CD8-positive, alpha-beta memory T cell (primary cell): ENCODE measurements around the gene TSPAN18. TPM values are rescaled to one million over a fixed set of nuclear protein-coding genes. Genes with fewer than 3 reads are reported as not detected.

Experiments
- CTCF ChIA-PET: fragments of 350-600 bp; sonication (Branson Sonifier 250); formaldehyde crosslinking; loops from one replicate; lab custom pipeline; 2021; ENCODE audit warnings: antibody characterized with exemption; lab: Charles Lee
- POLR2A ChIA-PET: fragments of 350-600 bp; sonication (Branson Sonifier 250); formaldehyde crosslinking; loops from one replicate; lab custom pipeline; 2021; ENCODE audit warnings: antibody characterized with exemption; lab: Charles Lee
- DNase-seq, 5 donors: peaks; one replicate each; pipeline versions ENCODE4 v3.0.0 to v3.0.0-alpha.2; 2020 to 2022; ENCODE audit warnings: mixed read lengths in 1 of 5
- H3K27ac ChIP-seq: one replicate; pipeline ENCODE4 v1.7.0; 2013; ENCODE audit warnings: low read depth, mild to moderate bottlenecking, low read length, moderate library complexity
- H3K27me3 ChIP-seq: 2 replicates; pipeline ENCODE4 v1.7.0; 2013; ENCODE audit warnings: low read length, mild to moderate bottlenecking; ENCODE audit not compliant: insufficient read depth, poor library complexity, severe bottlenecking
- H3K36me3 ChIP-seq: 2 replicates; pipeline ENCODE4 v1.7.0; 2013; ENCODE audit warnings: mild to moderate bottlenecking, low read length, moderate library complexity; ENCODE audit not compliant: insufficient read depth
- H3K4me1 ChIP-seq: 2 replicates; pipeline ENCODE4 v1.7.0; 2013; ENCODE audit warnings: mild to moderate bottlenecking, low read length, moderate library complexity; ENCODE audit not compliant: insufficient read depth
- H3K4me3 ChIP-seq: 2 replicates; pipeline ENCODE4 v1.7.0; 2013; ENCODE audit warnings: mild to moderate bottlenecking, low read length
- H3K9me3 ChIP-seq: 2 replicates; pipeline ENCODE4 v1.7.0; 2013; ENCODE audit warnings: mild to moderate bottlenecking, low read length
- H3K27ac Mint-ChIP-seq, 8 donors: one replicate each; pipeline ENCODE4 v1.8.0; 2020 to 2021; ENCODE audit warnings: mixed read lengths in 8 of 8, mild to moderate bottlenecking in 6 of 8, inconsistent platforms in 3 of 8, moderate library complexity in 3 of 8
- H3K27me3 Mint-ChIP-seq, 2 donors: one replicate each; pipeline ENCODE4 v1.8.0; 2020 to 2021; ENCODE audit warnings: mixed read lengths in 2 of 2, mild to moderate bottlenecking in 1 of 2, moderate library complexity in 1 of 2
- H3K36me3 Mint-ChIP-seq, 3 donors: one replicate each; pipeline ENCODE4 v1.8.0; 2020 to 2021; ENCODE audit warnings: mixed read lengths in 3 of 3, inconsistent platforms in 1 of 3, mild to moderate bottlenecking in 1 of 3
- H3K4me1 Mint-ChIP-seq, 3 donors: one replicate each; pipeline ENCODE4 v1.8.0; 2020 to 2021; ENCODE audit warnings: mixed read lengths in 3 of 3, inconsistent platforms in 1 of 3, mild to moderate bottlenecking in 1 of 3
- H3K4me3 Mint-ChIP-seq, 7 donors: one replicate each; pipeline ENCODE4 v1.8.0; 2020 to 2021; ENCODE audit warnings: mixed read lengths in 7 of 7, mild to moderate bottlenecking in 6 of 7, moderate library complexity in 4 of 7, inconsistent platforms in 2 of 7
- H3K9me3 Mint-ChIP-seq, 5 donors: one replicate each; pipeline ENCODE4 v1.8.0; 2020 to 2022; ENCODE audit warnings: mixed read lengths in 5 of 5, mild to moderate bottlenecking in 3 of 5, moderate library complexity in 2 of 5, inconsistent platforms in 1 of 5
- polyA plus RNA-seq: library from polyadenylated mRNA; unstranded; fragments of 300-500 nt; fragmentation: Illumina TruSeq; gene quantifications from one replicate; pipeline ENCODE4 v1.2.3, GENCODE V29; 2021
- total RNA-seq, 2 experiments: library from RNA; stranded (reverse); gene quantifications; one replicate each; pipeline ENCODE4 v1.2.3, GENCODE V29; 2021

Gene TSPAN18
- total and polyA plus RNA-seq, 3 experiments from 2014 or later, result 0.60 to 15.1 (median 1.2) TPM

DNA sequence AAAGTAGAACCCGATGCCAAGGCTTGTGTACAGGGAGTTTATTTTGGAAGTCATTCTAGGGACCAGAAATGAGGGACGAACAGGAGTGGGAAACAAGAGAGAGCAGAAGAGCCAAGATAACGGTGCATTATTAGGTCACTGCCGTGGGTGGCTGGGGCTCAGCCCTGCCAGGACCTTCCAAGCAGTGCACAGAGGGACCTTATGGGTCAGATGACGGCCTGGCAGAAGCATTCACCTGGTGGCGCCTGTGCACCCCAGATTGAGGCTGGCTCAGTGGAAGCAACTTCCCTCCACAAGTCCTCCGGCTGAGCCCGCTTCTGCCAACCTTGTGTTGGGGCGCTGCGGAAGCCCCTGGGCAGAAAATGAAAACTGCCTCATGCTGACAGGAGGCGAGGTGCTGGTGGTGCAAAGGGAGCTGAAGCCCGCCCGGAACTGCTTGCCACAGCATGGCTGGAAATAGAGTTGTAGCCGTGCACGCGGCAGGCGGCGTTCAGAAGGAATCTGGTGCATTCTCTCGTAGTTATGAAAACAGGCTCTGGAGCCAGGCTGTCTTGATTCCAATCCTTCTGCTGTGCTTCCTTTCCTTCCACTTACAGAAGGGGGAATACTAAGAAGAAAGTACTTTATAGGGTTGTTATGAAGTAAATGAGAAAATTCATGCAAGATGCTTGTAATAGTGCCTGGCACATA is 246.1 kb downstream of the TSPAN18 start:
- Mint-ChIP-seq H3K27me3 (no peaks in the 10 kb centered on the region), H3K27ac (peak overlapping the region in 2 of 8 donors; percentile 39 to 41), H3K36me3 (no peaks in the 10 kb centered on the region), H3K4me3 (no peak overlapping the region), H3K9me3 (no peaks in the 10 kb centered on the region), H3K4me1 (peaks cover 7 to 21% (median 18%) of the 10 kb centered on the region in 3 donors)
- H3K27ac ChIP-seq, result no peak overlapping the region
- no peaks in the 10 kb centered on the region for H3K27me3 ChIP-seq
- H3K4me3 ChIP-seq, result no peak overlapping the region
- DNase-seq, result no peak
- CTCF ChIA-PET, result interaction anchor here (1.0 kb wide), 1 partner anchor 130 kb away, joined by 3 read pairs; no protein-coding TSS in a partner anchor
- no peaks in the 10 kb centered on the region for H3K9me3 ChIP-seq
- peaks cover 11% of the 10 kb centered on the region for H3K4me1 ChIP-seq
- H3K36me3 ChIP-seq, result no peaks in the 10 kb centered on the region
- POLR2A ChIA-PET, result no interaction called here

DNA sequence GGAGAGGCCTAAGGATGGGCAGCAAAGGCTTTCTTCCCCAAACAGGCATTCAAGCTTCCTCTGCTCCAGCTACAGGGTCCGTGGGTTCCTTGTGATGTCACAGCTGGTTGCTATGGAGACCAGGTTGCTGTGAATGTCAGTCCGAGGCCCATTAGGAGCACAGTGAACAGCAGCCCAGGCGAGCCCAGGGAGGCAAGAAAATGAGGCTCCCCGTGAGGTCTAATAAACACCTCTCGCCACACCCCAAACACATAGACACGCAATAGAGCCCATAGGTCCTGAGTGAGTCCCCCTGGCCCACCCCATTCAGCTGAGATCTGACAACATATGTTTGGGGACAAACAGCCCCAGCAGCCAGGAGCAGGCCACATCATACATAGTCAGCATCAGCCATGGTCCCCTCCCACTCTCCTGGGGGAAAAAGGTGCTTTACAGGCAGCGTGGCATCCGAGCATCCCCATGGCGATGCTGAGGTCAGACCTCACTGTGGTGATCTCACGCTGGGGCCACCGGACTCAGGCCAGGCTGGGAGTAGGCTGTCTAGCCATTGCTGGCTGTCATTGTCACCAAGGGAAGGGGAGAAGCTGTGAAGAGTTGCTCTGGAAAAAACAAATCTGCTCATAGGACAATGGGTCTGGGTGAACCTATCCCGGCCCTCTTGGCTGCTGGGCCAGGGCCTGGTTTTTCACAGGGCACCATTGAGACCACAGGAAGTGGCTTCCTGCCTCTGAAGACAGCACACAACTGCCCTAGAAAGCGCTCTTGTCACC is 247.1 kb downstream of the TSPAN18 start:
- DNase-seq, result no peak
- Histone ChIP-seq H3K4me3 (no peak overlapping the region), H3K27ac (no peak overlapping the region), H3K27me3 (no peaks in the 10 kb centered on the region), H3K4me1 (peaks cover 20% of the 10 kb centered on the region), H3K36me3 (no peaks in the 10 kb centered on the region), H3K9me3 (no peaks in the 10 kb centered on the region)
- Mint-ChIP-seq H3K36me3 (no peaks in the 10 kb centered on the region), H3K4me3 (no peak overlapping the region), H3K27me3 (no peaks in the 10 kb centered on the region), H3K4me1 (peaks cover 7 to 21% (median 18%) of the 10 kb centered on the region in 3 donors), H3K9me3 (no peaks in the 10 kb centered on the region), H3K27ac (peak overlapping the region in 4 of 8 donors; percentile 17 to 69 (median 57))
- ChIA-PET CTCF (interaction anchor here (1.0 kb wide), 1 partner anchor 129 kb away, joined by 3 read pairs; no protein-coding TSS in a partner anchor), POLR2A (no interaction called here)

DNA sequence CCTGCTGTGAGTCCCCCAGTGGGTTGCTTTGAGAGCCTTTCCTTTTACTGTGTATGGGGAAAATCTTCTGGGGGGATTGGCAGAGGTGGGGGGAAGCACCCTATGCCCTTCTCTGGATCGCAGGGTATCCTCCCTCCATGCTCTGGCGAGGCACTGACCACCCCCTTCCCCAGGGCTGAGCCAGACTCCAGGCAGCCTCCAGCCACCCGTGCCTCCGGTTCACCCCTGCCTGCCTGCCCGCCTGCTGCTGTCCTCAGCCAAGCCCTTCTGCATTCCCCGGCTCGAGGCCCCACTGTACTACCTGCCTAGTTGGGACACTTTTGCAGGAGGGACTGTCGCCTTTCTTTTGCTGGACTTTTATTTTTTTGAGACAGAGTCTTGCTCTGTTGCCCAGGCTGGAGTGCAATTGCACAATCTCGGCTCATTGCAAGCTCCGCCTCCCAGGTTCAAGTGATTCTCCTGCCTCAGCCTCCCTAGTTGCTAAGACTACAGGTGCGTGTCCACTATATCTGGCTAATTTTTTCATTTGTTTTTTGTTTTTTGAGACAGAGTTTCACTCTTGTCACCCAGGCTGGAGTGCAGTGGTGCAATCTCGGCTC is 247.7 kb downstream of the TSPAN18 start:
- Mint-ChIP-seq H3K27me3 (no peaks in the 10 kb centered on the region), H3K36me3 (no peaks in the 10 kb centered on the region), H3K4me3 (no peak overlapping the region), H3K27ac (peak overlapping the region in 3 of 8 donors; percentile 17 to 40 (median 32)), H3K9me3 (no peaks in the 10 kb centered on the region), H3K4me1 (peaks cover 7 to 21% (median 18%) of the 10 kb centered on the region in 3 donors)
- CTCF ChIA-PET, result no interaction called here
- Histone ChIP-seq H3K4me3 (no peak overlapping the region), H3K9me3 (no peaks in the 10 kb centered on the region), H3K36me3 (no peaks in the 10 kb centered on the region), H3K4me1 (peaks cover 27% of the 10 kb centered on the region), H3K27me3 (no peaks in the 10 kb centered on the region), H3K27ac (no peak overlapping the region)
- POLR2A ChIA-PET, result no interaction called here
- DNase-seq, result no peak

DNA sequence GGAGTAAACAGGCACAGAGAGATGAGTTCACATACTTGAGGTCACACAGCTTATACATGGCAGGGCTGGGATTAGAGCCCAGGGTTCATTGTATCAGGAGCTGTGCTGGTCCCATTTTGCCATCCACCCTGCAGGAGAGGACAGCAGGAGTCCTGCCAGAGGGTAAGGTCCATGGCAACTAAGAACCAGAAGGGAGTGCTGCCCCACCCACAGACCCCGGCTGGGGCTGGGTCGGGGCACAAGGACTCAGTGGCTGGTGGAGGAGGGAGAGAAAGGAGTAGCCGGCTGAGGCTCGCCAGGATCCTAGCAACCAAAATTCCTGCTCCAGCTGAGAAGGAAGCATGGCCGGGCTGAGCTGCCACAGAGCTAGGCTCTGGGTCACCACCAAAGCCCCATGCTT is 249.8 kb downstream of the TSPAN18 start:
- peaks cover 9 to 29% (median 23%) of the 10 kb centered on the region in 3 donors for H3K4me1 Mint-ChIP-seq
- no peaks in the 10 kb centered on the region for H3K9me3 Mint-ChIP-seq
- no peak for DNase-seq
- POLR2A ChIA-PET, result no interaction called here
- no peaks in the 10 kb centered on the region for H3K27me3 Mint-ChIP-seq
- Histone ChIP-seq H3K9me3 (no peaks in the 10 kb centered on the region), H3K27me3 (no peaks in the 10 kb centered on the region), H3K4me3 (no peak overlapping the region), H3K4me1 (peaks cover 47% of the 10 kb centered on the region), H3K27ac (no peak overlapping the region), H3K36me3 (no peaks in the 10 kb centered on the region)
- peak overlapping the region in 4 of 8 donors; percentile 8 to 70 (median 25) for H3K27ac Mint-ChIP-seq
- no peaks in the 10 kb centered on the region for H3K36me3 Mint-ChIP-seq
- CTCF ChIA-PET, result interaction anchor here (1.1 to 2.2 kb wide), 7 partner anchors 13 to 128 kb away, joined by 3 to 7 read pairs (median 3); no protein-coding TSS in a partner anchor
- peak overlapping the region in 1 of 7 donors; percentile 25 for H3K4me3 Mint-ChIP-seq

DNA sequence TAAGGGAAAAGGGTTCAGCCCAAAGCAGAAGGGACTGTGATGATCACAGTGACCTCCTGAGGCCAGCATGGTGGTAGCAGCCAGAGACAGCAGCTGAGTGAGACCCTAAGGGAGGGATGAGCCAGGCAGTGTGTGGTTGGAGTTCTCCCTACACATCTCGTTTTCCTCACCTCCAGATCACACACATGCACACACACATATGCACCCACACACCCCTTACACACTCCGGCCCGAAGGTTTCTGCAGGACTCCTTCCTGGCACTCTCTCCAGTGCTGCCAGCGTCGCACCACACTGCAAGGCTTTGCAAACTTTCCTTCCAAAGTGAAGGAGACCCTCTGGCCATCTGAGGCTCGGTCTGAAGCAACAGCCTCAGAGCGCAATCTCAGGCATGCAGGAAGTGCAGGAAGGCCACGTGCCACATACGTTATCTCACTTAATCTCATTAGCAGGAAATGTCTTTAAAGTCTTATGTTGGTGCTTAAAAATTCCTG is 250.8 kb downstream of the TSPAN18 start:
- CTCF ChIA-PET, result interaction anchor here (0.6 to 2.2 kb wide), 5 partner anchors 14 to 126 kb away, joined by 3 to 7 read pairs (median 3); no protein-coding TSS in a partner anchor
- Mint-ChIP-seq H3K9me3 (no peaks in the 10 kb centered on the region), H3K27me3 (no peaks in the 10 kb centered on the region), H3K27ac (no peak overlapping the region), H3K4me3 (peak overlapping the region in 1 of 7 donors; percentile 82), H3K36me3 (no peaks in the 10 kb centered on the region), H3K4me1 (peaks cover 13 to 33% (median 30%) of the 10 kb centered on the region in 3 donors)
- Histone ChIP-seq H3K36me3 (no peaks in the 10 kb centered on the region), H3K4me1 (peaks cover 47% of the 10 kb centered on the region), H3K9me3 (no peaks in the 10 kb centered on the region), H3K27me3 (no peaks in the 10 kb centered on the region), H3K27ac (no peak overlapping the region), H3K4me3 (no peak overlapping the region)
- no peak for DNase-seq
- POLR2A ChIA-PET, result no interaction called here

DNA sequence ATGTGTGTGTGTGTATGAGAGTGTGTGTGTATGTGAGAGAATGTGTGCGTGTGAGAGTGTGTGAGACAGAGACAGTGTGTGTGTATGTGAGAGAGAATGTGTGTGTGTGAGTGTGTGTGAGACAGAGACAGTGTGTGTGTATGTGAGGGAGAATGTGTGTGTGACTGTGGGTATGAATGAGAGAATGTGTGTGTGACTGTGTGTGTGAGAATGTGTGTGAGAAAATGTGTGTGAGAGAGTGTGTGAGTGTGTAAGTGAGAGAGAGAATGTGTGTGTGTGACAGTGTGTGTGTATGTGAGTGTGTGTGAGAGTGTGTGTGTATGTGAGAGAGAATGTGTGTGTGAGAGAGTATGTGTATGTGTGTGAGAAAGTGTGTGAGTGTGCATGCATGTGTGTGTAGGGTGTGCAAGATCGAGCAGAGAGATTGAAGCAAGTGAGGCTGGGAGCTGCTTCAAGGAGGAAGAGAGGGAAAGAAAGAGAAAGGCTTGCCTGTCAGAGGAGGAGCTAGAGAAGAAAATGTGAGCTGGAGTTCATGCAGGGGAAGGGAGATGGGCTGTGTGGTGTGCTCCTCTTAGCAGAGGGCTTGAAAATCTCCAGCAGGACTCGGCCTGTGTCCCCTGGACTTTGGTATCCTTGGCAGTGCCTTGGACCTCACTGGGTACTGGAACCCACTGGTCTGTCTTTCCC is 251.7 kb downstream of the TSPAN18 start:
- CTCF ChIA-PET, result interaction anchor here (1.0 to 1.3 kb wide), 4 partner anchors 14 to 125 kb away, joined by 3 to 5 read pairs (median 4); no protein-coding TSS in a partner anchor
- H3K9me3 Mint-ChIP-seq, result no peaks in the 10 kb centered on the region
- Histone ChIP-seq H3K4me1 (peaks cover 47% of the 10 kb centered on the region), H3K36me3 (no peaks in the 10 kb centered on the region), H3K4me3 (peak overlapping the region; percentile 26), H3K27ac (no peak overlapping the region), H3K27me3 (no peaks in the 10 kb centered on the region), H3K9me3 (no peaks in the 10 kb centered on the region)
- H3K4me1 Mint-ChIP-seq, result peaks cover 15 to 33% (median 33%) of the 10 kb centered on the region in 3 donors
- peak overlapping the region in 1 of 7 donors; percentile 37 for H3K4me3 Mint-ChIP-seq
- H3K36me3 Mint-ChIP-seq, result no peaks in the 10 kb centered on the region
- H3K27ac Mint-ChIP-seq, result peak overlapping the region in 1 of 8 donors; percentile 82
- H3K27me3 Mint-ChIP-seq, result no peaks in the 10 kb centered on the region
- POLR2A ChIA-PET, result no interaction called here
- DNase-seq, result no peak

DNA sequence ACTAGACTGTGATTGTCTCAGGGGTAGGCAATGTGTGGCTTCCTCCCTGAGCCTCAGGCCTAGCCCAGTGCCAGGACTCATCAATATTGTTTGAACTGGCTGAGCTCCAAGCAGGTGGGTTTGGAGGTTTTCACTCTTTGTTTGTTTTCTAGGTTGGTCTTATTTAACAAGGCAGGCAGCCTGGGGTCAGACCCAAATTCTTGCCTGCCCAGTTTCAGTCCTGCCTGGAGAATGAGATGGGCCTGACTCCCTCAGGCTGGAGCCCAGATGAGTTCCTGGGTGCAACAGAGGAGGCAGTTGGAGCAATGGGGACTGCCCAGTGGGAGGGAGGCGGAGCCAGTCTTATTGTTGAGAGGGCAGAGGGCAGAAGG is 252.2 kb downstream of the TSPAN18 start:
- H3K4me3 Mint-ChIP-seq, result peak overlapping the region in 2 of 7 donors; percentile 37 to 91
- H3K27ac Mint-ChIP-seq, result peak overlapping the region in 2 of 8 donors; percentile 82 to 87

More for the DNA sequence above, 252.2 kb downstream of the TSPAN18 start:
- H3K9me3 Mint-ChIP-seq, result no peaks in the 10 kb centered on the region
- H3K27me3 Mint-ChIP-seq, result no peaks in the 10 kb centered on the region
- ChIA-PET CTCF (interaction anchor here (0.6 to 1.4 kb wide), 6 partner anchors 14 to 125 kb away, joined by 3 to 5 read pairs (median 3); no protein-coding TSS in a partner anchor), POLR2A (no interaction called here)
- Histone ChIP-seq H3K9me3 (no peaks in the 10 kb centered on the region), H3K27ac (no peak overlapping the region), H3K36me3 (no peaks in the 10 kb centered on the region), H3K4me1 (peaks cover 47% of the 10 kb centered on the region), H3K4me3 (no peak overlapping the region), H3K27me3 (no peaks in the 10 kb centered on the region)
- DNase-seq, result no peak
- H3K36me3 Mint-ChIP-seq, result no peaks in the 10 kb centered on the region
- H3K4me1 Mint-ChIP-seq, result peaks cover 15 to 34% (median 33%) of the 10 kb centered on the region in 3 donors
